Stimulated activated naive CD4-positive, alpha-beta T cell treated with Interleukin-2 at 50 U/mL for 16 hours (primary cell): ENCODE measurements around the gene SLC39A2.

Experiments
- DNase-seq: peaks from one replicate; lab custom pipeline; 2025; lab: John Stamatoyannopoulos, UW

The SLC39A2 gene

GRCh38 chr14:21047378-21047781, 48.3 kb downstream of the SLC39A2 start:
- DNase-seq = no peak

- DNase-seq = no peak
Observed at GRCh38 chr14:21048638-21049037, 49.5 kb downstream of the SLC39A2 start.

- no peak for DNase-seq
Observed at GRCh38 chr14:21049271-21049673, 50.2 kb downstream of the SLC39A2 start.

GRCh38 chr14:21050597-21050996, 51.5 kb downstream of the SLC39A2 start:
- DNase-seq = no peak
